ACC112 (cell line): ENCODE data around the gene MEIOC.
"Not testable (repeated sequence)": the region's sequence is repeated elsewhere in the genome, so short reads cannot be mapped to it uniquely, and the experiment has no call there.

Experiments used
- H2AFZ ChIP-seq: fragments of 200-600 bp; sonication (generic); one replicate; pipeline ENCODE4 v1.6.0; 2017; ENCODE audit warnings: antibody characterized with exemption, low read length; ENCODE audit not compliant: unreplicated experiment
- H3K27ac ChIP-seq: fragments of 200-600 bp; sonication (generic); 2 replicates; pipeline ENCODE4 v1.5.1; 2014; ENCODE audit warnings: low read depth, mild to moderate bottlenecking, antibody characterized with exemption, low read length, moderate library complexity
- H3K27me3 ChIP-seq: fragments of 200-600 bp; sonication (generic); 2 replicates; pipeline ENCODE4 v1.6.1; 2014; ENCODE audit warnings: mild to moderate bottlenecking, antibody characterized with exemption, low read length, moderate library complexity, mixed read lengths; ENCODE audit not compliant: insufficient read depth
- H3K36me3 ChIP-seq: fragments of 200-600 bp; sonication (generic); 2 replicates; pipeline ENCODE4 v1.6.1; 2016; ENCODE audit warnings: mild to moderate bottlenecking, antibody characterized with exemption, low read length, moderate library complexity, mixed read lengths; ENCODE audit not compliant: insufficient read depth
- H3K4me1 ChIP-seq: fragments of 200-600 bp; sonication (generic); one replicate; pipeline ENCODE4 v1.6.1; 2016; ENCODE audit warnings: low read length, mixed read lengths; ENCODE audit not compliant: insufficient read depth, unreplicated experiment, control insufficient read depth
- H3K4me3 ChIP-seq: fragments of 200-600 bp; sonication (generic); 2 replicates; pipeline ENCODE4 v1.5.1; 2014; ENCODE audit warnings: mild to moderate bottlenecking, low read depth, low read length
- H3K79me2 ChIP-seq: fragments of 200-600 bp; sonication (generic); one replicate; pipeline ENCODE4 v1.6.0; 2016; ENCODE audit warnings: low read length; ENCODE audit not compliant: control insufficient read depth, unreplicated experiment, insufficient read depth

MEIOC gene

DNA sequence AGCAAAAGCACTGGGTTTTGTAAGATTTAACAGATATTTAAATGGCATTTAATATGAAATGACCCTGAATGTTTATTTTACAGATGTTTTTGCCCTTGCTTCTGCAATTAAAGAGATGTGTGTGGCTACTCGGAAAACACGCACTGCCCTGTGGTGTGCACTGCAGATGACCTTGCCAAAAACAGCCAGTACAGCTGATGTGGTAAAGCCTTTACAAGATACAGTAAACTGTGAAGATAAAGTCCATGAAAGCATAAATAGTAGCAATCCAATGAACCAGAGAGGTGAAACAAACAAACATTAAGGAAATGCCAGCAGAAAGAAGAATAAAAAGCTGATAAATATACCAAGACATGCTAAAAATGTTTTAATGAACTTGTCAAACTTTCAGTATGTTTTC is 17.6 kb downstream of the MEIOC start:
- no peak overlapping the region for H2AFZ ChIP-seq
- H3K27ac ChIP-seq, result no peak overlapping the region
- H3K36me3 ChIP-seq, result no peaks in the 10 kb centered on the region; the same call in 1 of the 2 replicates
- peaks cover 16% of the 10 kb centered on the region for H3K4me1 ChIP-seq
- H3K27me3 ChIP-seq, result no peaks in the 10 kb centered on the region
- no peak overlapping the region for H3K4me3 ChIP-seq
- H3K79me2 ChIP-seq, result no peaks in the 10 kb centered on the region

- H3K27me3 ChIP-seq, result no peaks in the 10 kb centered on the region
- peak overlapping the region; percentile 71 for H3K27ac ChIP-seq
- H3K4me1 ChIP-seq, result peaks cover 16% of the 10 kb centered on the region
- peaks cover 4% of the 10 kb centered on the region for H3K36me3 ChIP-seq
- H2AFZ ChIP-seq, result no peak overlapping the region
- H3K4me3 ChIP-seq, result no peak overlapping the region
- H3K79me2 ChIP-seq, result no peaks in the 10 kb centered on the region
Measured at GRCh38 chr17:44677136-44677535, 20.9 kb downstream of the MEIOC start.

GRCh38 chr17:44683303-44683702 is 27.0 kb downstream of the MEIOC start:
- peaks cover 22% of the 10 kb centered on the region for H3K79me2 ChIP-seq
- not testable (repeated sequence) for H3K27ac ChIP-seq, H3K36me3 ChIP-seq

DNA sequence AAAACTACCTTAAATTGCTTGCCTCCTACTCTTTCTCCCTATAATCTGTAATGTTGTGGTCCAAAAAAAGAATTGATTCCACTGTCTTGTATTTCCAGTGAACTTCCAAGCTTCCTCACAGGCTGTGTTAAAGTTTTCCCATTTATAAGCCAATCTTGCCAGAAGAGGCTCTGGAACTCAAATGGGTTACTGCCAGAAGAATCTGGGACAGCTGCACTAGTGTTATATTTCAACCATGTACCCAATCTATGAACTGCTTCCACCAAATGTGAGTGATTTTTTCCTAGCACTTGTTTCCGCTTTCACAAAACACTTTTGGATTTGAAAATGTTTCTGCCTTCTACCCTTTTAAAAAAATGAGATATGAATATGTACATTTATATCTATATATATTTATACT is 31.5 kb downstream of the MEIOC start:
- Histone ChIP-seq H3K4me3 (no peak overlapping the region), H3K36me3 (no peaks in the 10 kb centered on the region), H2AFZ (no peak overlapping the region), H3K4me1 (no peaks in the 10 kb centered on the region), H3K27ac (no peak overlapping the region), H3K79me2 (peaks cover 41% of the 10 kb centered on the region), H3K27me3 (no peaks in the 10 kb centered on the region)

More at GRCh38 chr17:44683303-44683702, 27.0 kb downstream of the MEIOC start:
- H3K4me3 ChIP-seq, H2AFZ ChIP-seq, H3K4me1 ChIP-seq, H3K27me3 ChIP-seq: not testable (repeated sequence)

DNA sequence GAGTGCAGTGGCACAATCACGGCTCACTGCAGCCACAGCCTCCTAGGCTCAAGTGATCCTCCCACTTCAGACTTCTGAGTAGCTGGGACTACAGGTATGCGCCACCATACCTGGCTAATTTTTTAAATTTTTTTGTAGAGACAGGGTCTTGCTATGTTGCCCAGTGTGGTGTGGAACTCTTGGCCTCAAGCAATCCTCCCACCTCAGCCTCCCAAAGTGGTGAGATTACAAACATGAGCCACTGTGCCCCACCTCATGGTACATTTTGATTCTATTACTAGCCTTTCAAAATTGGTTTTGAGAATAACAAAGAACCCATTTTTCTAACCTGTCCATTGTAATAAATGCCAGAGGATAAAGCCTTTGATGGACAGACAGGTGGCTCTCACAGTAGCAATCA is 31.9 kb downstream of the MEIOC start:
- H3K4me3 ChIP-seq, result peak overlapping the region; percentile 97
- H3K4me1 ChIP-seq, result no peaks in the 10 kb centered on the region
- no peak overlapping the region for H2AFZ ChIP-seq
- no peaks in the 10 kb centered on the region for H3K27me3 ChIP-seq
- no peak overlapping the region for H3K27ac ChIP-seq
- peaks cover 41% of the 10 kb centered on the region for H3K79me2 ChIP-seq
- no peaks in the 10 kb centered on the region for H3K36me3 ChIP-seq

GRCh38 chr17:44688675-44689476 is 32.6 kb downstream of the MEIOC start:
- Histone ChIP-seq H3K4me3 (peak overlapping the region; percentile 97), H3K79me2 (peaks cover 41% of the 10 kb centered on the region), H3K4me1 (no peaks in the 10 kb centered on the region), H2AFZ (peak overlapping the region; percentile 78), H3K27me3 (no peaks in the 10 kb centered on the region), H3K27ac (peak overlapping the region; percentile 6; the same call in 1 of the 2 replicates), H3K36me3 (no peaks in the 10 kb centered on the region)

DNA sequence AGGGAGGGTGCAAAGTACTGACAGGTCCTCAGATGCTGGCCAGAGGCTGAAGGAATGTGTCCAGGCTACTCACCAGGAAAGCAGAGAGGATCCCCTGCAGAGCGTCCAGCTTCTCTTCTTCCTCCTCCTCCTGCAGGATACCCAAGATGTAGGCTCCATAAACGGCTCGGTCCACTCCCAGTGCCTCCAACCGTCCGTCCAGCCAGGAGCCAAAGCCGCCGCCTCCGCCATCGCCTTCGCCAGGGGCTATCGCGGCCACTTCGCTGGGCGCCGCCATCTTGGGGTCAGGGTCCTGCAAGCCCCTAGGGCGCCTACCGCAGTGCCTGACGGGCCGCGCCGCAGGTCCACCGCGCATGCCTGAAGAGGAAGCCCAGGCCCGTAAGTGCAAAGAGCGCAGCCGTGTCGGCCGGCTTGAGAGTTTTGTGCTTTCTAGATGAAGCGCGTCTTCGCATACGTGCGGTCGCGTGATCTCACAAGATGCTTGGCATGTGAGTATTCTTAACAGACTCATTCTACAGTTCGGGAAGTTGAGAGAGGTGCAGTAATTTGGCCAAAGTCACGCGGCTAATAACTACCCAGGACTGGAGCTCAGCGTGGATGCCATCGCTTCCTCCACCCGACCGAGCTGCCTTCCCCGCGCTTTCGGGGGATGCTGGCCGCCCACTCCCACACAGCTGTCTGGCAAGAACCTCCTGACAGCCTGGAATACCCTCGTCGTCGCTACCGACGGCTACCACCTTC is 33.4 kb downstream of the MEIOC start, which contains the start of gene CCDC43:
TSS of gene CCDC43 (minus strand) at position 300 of the 741 bp plus-strand sequence. CDS start at position 277, 23 bp downstream.
- peak within 1 kb of the TSS; percentile 97 for H3K4me3 ChIP-seq
- H3K27ac ChIP-seq, result peak within 1 kb of the TSS; percentile 81
- peaks cover 41% of the 10 kb centered on the region for H3K79me2 ChIP-seq
- no peaks in the 10 kb centered on the region for H3K4me1 ChIP-seq
- H3K27me3 ChIP-seq, result no peaks in the 10 kb centered on the region
- no peaks in the 10 kb centered on the region for H3K36me3 ChIP-seq
- peak within 1 kb of the TSS; percentile 78 for H2AFZ ChIP-seq

- H3K4me3 ChIP-seq, result peak overlapping the region; percentile 97
- peak overlapping the region; percentile 81; the same call in 1 of the 2 replicates for H3K27ac ChIP-seq
- H2AFZ ChIP-seq, result peak overlapping the region; percentile 78
- H3K79me2 ChIP-seq, result peaks cover 36% of the 10 kb centered on the region
- not testable (repeated sequence) for H3K4me1 ChIP-seq, H3K36me3 ChIP-seq, H3K27me3 ChIP-seq
Measured at GRCh38 chr17:44690746-44691306, 34.6 kb downstream of the MEIOC start.

DNA sequence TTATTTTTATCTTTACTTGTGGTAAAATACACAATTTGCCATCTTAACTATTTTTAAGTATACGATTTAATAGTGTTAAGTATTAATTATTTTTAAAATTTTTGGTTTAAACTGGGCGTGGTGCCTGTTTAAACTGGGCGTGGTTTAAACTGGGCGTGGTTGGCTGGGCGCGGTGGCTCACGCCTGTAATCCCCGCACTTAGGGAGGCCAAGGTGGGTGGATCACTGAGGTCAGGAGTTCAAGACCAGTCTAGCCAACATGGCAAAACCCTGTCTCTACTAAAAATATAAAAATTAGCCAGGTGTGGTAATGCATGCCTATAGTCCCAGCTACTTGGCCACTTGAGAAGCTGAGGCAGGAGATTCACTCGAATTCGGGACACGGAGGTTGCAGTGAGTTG is 37.3 kb downstream of the MEIOC start:
- Histone ChIP-seq H3K79me2 (peaks cover 16% of the 10 kb centered on the region), H2AFZ (no peak overlapping the region), H3K4me1 (no peaks in the 10 kb centered on the region), H3K36me3 (no peaks in the 10 kb centered on the region), H3K27me3 (no peaks in the 10 kb centered on the region), H3K4me3 (no peak overlapping the region), H3K27ac (no peak overlapping the region)

DNA sequence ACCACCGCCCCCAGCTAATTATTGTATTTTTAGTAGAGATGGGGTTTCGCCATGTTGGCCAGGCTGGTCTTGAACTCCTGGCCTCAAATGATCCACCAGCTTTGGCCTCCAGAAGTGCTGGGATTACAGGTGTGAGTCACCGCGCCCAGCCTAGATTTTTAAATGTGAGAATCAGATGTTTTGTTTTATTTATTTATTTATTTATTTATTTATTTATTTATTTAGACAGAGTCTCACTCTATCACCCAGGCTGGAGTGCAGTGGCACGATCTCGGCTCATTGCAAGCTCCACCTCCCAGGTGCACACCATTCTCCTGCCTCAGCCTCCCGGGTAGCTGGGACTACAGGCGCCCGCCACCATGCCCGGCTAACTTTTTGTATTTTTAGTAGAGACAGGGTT is 44.0 kb downstream of the MEIOC start:
- not testable (repeated sequence) for H3K36me3 ChIP-seq, H3K4me3 ChIP-seq, H3K27me3 ChIP-seq, H2AFZ ChIP-seq, H3K27ac ChIP-seq, H3K4me1 ChIP-seq, H3K79me2 ChIP-seq
